ENCODE data around the gene BLOC1S3. TPM values are rescaled to one million over a fixed set of nuclear protein-coding genes. Genes with fewer than 3 reads are reported as not detected.

The BLOC1S3 gene
- total and polyA plus RNA-seq, 11 donors, result 2.0 to 8.1 (median 4.8) TPM

GRCh38 chr19:45140533-45140932 lies 38.1 kb upstream of the BLOC1S3 start:
- Histone ChIP-seq H3K27me3 (no peaks in the 10 kb centered on the region), H3K4me3 (no peak overlapping the region), H3K4me1 (peaks cover 0 to 25% (median 17%) of the 10 kb centered on the region in 12 donors), H3K27ac (no peak overlapping the region), H3K36me3 (peaks cover 0 to 49% (median 35%) of the 10 kb centered on the region in 9 donors), H3K9me3 (no peaks in the 10 kb centered on the region)
- 90 to 98% (median 95%) methylated on average over 6 to 11 of the region's 11 CpGs for WGBS, 4 donors
- ATAC-seq (no peak), DNase-seq (no peak)
- no peak for TF ChIP-seq POLR2A (IDR thresholded peaks at IDR 0.05)
- TF ChIP-seq, protein P1, sequence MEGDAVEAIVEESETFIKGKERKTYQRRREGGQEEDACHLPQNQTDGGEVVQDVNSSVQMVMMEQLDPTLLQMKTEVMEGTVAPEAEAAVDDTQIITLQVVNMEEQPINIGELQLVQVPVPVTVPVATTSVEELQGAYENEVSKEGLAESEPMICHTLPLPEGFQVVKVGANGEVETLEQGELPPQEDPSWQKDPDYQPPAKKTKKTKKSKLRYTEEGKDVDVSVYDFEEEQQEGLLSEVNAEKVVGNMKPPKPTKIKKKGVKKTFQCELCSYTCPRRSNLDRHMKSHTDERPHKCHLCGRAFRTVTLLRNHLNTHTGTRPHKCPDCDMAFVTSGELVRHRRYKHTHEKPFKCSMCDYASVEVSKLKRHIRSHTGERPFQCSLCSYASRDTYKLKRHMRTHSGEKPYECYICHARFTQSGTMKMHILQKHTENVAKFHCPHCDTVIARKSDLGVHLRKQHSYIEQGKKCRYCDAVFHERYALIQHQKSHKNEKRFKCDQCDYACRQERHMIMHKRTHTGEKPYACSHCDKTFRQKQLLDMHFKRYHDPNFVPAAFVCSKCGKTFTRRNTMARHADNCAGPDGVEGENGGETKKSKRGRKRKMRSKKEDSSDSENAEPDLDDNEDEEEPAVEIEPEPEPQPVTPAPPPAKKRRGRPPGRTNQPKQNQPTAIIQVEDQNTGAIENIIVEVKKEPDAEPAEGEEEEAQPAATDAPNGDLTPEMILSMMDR (IDR thresholded peaks at IDR 0.05), result no peak
- intact Hi-C loops (cut with DNase I), result no loop called here

- intact Hi-C loops (cut with DNase I), result no loop called here
- H3K9me3 ChIP-seq, result no peaks in the 10 kb centered on the region
- 94 to 96% (median 95%) methylated on average over 25 to 28 of the region's 28 CpGs for whole genome bisulfite sequencing, 4 donors
- no peak overlapping the region for H3K4me3 ChIP-seq
- no peak for ATAC-seq
- peaks cover 0 to 58% (median 38%) of the 10 kb centered on the region in 9 donors for H3K36me3 ChIP-seq
- no peak overlapping the region for H3K27ac ChIP-seq
- no peak for DNase-seq
- H3K4me1 ChIP-seq, result peaks cover 0 to 22% (median 13%) of the 10 kb centered on the region in 12 donors
- TF ChIP-seq, protein P1 (IDR thresholded peaks at IDR 0.05), result no peak
- TF ChIP-seq POLR2A (IDR thresholded peaks at IDR 0.05), result no peak
- no peaks in the 10 kb centered on the region for H3K27me3 ChIP-seq
These were observed 37.2 kb upstream of the BLOC1S3 start for GRCh38 chr19:45141203-45141900.

- ATAC-seq (no peak), DNase-seq (no peak)
- peaks cover 0 to 14% (median 5%) of the 10 kb centered on the region in 12 donors for H3K4me1 ChIP-seq
- TF ChIP-seq, protein P1 (IDR thresholded peaks at IDR 0.05), result no peak
- TF ChIP-seq POLR2A (IDR thresholded peaks at IDR 0.05), result no peak
- intact Hi-C loops (cut with DNase I), result no loop called here
- no peaks in the 10 kb centered on the region for H3K27me3 ChIP-seq
- no peak overlapping the region for H3K27ac ChIP-seq
- H3K36me3 ChIP-seq, result peaks cover 0 to 64% (median 39%) of the 10 kb centered on the region in 9 donors
- 95 to 97% (median 96%) methylated on average over 14 to 33 of the region's 33 CpGs for WGBS, 4 donors
- H3K4me3 ChIP-seq, result no peak overlapping the region
- H3K9me3 ChIP-seq, result no peaks in the 10 kb centered on the region
These were observed 36.4 kb upstream of the BLOC1S3 start for GRCh38 chr19:45142016-45142725.

- H3K4me1 ChIP-seq, result peaks cover 0 to 9% (median under 1%) of the 10 kb centered on the region in 12 donors
- WGBS, 4 donors, result 76 to 86% (median 82%) methylated on average over 8 to 9 of the region's 9 CpGs
- peaks cover 0 to 64% (median 39%) of the 10 kb centered on the region in 9 donors for H3K36me3 ChIP-seq
- no peak for TF ChIP-seq POLR2A (IDR thresholded peaks at IDR 0.05)
- TF ChIP-seq, protein P1 (IDR thresholded peaks at IDR 0.05), result no peak
- H3K4me3 ChIP-seq, result no peak overlapping the region
- H3K9me3 ChIP-seq, result no peaks in the 10 kb centered on the region
- H3K27me3 ChIP-seq, result no peaks in the 10 kb centered on the region
- intact Hi-C loops (cut with DNase I), result no loop called here
- DNase-seq (no peak), ATAC-seq (no peak)
- H3K27ac ChIP-seq, result no peak overlapping the region
These were observed 35.9 kb upstream of the BLOC1S3 start for GRCh38 chr19:45142726-45143110.
